DMS53 (cell line): Measurements from ENCODE around the gene ST6GALNAC1.
"Not testable (repeated sequence)": the region's sequence is repeated elsewhere in the genome, so short reads cannot be mapped to it uniquely, and the experiment has no call there.

Experiments
- DNase-seq: peaks from one replicate; lab custom pipeline; 2025; lab: John Stamatoyannopoulos, UW

Gene ST6GALNAC1

GRCh38 chr17:76642032-76642561 lies 1.5 kb downstream of the ST6GALNAC1 start:
- DNase-seq: no peak

- DNase-seq: peak; percentile 87
Observed at GRCh38 chr17:76641501-76641900, 2.1 kb downstream of the ST6GALNAC1 start.

DNA sequence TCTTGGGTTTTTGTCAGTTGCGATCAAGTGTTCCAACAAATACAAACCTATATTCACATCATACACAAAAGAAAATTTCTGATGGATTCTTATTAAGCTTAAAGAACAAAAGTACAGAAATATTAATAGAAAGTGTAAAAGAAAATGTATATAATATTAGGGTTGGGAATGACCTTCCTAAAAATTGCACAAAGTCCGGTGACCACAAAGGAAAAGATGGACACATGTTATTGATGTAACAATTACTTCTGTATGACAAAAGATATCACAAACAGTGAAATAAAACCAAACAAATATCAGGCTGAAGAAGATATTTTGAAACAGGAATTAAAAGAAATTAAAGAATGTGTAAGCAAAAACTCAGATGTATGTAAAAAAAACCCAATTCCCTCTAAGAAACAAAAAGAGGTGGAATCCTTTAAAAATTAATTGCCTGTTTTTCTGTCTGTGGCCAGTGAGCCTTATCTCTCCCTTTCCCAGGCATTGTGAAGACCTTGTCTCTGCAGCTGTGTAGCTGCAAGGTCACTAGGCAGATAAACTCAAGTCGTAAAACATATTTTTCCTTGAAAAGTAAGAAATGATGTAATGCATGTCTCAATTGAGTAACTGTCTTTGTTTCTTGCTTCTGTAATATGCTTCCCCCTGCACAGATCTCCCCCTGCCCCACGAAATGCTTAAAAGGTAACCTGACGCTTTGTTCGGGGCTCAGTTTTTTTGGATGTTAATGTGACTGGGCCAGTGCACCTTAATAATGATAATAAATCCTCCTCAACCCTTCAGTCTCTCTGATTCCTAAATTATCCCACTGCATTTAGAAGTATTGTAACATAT lies 2.8 kb downstream of the ST6GALNAC1 start:
- no peak for DNase-seq

- no peak for DNase-seq
Observed at GRCh38 chr17:76638263-76638662, 5.3 kb downstream of the ST6GALNAC1 start.

- not testable (repeated sequence) for DNase-seq
Observed at GRCh38 chr17:76636486-76637206, 6.9 kb downstream of the ST6GALNAC1 start.

DNA sequence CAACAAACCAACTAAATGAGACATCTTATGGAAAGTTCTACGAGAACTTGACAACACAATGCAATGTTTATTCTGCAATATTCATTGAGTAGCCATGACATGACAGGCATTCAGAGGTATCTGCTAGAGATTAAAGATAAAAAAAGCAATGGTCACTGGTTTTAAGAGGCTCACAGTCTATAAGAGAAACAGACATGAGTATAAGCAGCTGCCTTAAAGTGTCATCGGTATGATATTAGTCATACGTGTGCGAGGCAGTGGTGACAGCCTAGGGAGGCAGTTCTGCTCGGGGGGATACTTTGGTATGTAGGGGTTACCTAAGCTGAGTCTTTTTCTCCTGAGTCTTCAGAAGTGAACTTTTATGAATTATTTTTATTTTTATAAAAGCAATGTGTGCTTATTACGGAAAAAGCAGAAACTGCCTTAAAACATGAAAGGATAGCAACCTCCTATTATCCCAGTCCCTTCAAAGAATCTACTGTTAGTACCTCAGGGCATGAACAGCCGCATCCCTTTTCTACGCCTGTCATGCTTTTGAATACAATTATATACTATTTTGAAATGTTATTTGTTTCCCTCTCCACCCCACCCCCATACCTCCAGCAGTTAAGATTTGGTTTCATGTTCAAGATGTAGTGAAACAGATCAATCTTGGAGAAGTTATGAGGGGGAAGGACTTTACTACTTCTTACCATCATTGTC lies 7.7 kb downstream of the ST6GALNAC1 start:
- no peak for DNase-seq

- no peak for DNase-seq
Observed at GRCh38 chr17:76635039-76635438, 8.5 kb downstream of the ST6GALNAC1 start.

DNA sequence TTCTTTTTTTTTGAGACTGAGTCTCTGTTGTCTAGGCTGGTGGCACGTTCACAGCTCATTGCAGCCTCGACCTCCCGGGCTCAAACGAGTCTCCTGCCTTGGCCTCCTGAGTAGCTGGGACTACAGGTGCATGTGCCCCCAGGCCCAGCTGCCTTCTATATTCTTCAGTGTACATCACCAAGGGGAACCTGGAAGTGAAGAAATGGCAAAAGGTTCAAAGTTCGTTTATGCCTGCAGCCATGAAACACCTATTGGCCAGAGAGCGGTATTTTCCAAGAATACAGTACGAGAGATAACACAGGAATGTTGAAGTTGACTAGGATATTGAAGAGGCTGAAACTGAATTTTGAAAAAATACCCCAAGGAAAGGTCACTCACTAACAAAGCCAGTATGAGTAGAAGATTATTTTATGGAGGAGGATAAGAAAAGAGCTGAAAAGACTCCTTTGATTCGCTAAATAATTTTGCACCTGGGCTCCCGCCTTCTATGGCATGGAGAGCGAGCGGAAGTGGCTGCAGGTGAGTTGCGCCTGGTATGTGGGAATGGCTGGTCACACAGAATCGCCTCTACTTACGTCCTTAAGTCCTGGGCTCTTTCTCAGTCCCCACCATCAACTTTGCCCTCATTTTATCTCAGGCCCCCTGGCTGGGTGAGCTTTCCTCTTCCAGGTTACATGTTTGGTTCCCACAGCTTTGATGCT lies 9.8 kb downstream of the ST6GALNAC1 start:
- DNase-seq: no peak

GRCh38 chr17:76631821-76632565 lies 11.6 kb downstream of the ST6GALNAC1 start:
- DNase-seq: no peak

DNA sequence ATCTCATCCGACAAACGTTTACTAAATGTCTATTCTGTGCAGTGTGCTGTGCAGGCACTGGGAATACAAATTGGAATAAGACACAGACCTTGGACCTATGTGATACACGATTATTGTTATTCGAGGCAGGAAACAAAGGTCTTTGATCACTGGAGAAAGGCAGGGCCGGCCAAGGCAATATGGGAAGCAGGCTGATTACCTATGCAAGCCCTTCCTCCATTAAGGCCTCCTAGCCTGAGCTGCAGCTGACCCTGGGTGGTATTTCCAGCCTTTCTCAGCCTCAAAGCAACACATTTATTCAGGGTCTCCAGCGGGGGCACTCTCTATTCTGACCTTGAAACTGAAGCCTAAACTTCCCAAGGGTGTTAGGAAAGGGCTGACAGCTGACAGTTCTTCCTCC lies 13.4 kb downstream of the ST6GALNAC1 start:
- no peak for DNase-seq

- DNase-seq: no peak
Observed at GRCh38 chr17:76627510-76627909, 16.0 kb downstream of the ST6GALNAC1 start.

GRCh38 chr17:76626442-76626841 lies 17.1 kb downstream of the ST6GALNAC1 start:
- DNase-seq: no peak

- DNase-seq: no peak
Observed at GRCh38 chr17:76625496-76625895, 18.1 kb downstream of the ST6GALNAC1 start.

GRCh38 chr17:76623271-76624146 lies 20.0 kb downstream of the ST6GALNAC1 start:
- DNase-seq: peak; percentile 74

DNA sequence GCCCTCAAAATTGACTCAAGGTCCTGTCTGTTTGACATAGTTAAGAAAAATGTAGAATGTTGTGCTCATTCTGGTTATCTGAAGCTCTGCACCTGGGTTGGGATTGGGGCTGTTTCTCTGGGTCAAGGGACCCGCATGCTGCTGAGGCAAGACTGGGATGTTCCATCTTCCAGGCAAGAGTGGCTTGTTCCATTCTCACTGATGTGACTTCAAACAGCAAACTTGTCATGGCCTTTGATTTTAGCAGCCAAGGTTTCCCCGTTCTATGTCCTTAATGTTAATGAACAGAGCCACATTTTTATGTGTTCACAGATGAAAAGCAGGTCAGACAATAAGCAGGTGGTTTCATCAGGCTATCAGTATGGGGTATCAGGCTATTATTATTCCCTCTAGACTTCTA lies 25.7 kb downstream of the ST6GALNAC1 start:
- DNase-seq: no peak

DNA sequence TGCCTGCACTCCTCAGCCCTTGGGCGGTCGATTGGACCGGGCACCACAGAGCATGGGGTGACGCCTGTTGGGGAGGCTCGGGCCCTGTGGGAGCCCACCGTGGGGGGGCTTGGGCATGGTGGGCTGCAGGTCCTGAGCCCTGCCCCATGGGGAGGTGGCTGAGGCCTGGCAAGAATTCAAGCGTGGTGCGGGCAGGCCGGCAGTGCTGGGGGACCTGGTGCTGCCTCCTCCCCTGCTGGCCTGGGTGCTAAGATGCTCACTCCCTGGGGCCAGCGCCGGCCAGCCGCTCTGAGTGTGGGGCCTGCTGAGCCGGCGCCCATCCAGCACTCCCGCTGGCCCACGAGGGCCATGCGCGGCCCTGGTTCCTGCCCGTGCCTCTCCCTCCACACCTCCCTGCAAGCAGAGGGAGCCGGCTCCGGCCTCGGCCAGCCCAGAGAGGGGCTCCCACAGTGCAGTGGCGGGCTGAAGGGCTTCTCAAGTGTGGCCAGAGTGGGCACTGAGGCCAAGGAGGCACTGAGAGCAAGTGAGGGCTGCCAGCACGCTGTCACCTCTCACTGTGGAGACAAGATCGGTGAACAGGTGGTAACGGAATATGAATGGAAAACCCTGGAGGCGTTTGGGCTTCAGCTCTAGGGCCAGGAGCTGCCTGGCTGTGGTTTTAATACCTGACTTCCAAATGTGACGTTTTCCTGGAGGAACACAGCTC lies 28.5 kb downstream of the ST6GALNAC1 start:
- no peak for DNase-seq

DNA sequence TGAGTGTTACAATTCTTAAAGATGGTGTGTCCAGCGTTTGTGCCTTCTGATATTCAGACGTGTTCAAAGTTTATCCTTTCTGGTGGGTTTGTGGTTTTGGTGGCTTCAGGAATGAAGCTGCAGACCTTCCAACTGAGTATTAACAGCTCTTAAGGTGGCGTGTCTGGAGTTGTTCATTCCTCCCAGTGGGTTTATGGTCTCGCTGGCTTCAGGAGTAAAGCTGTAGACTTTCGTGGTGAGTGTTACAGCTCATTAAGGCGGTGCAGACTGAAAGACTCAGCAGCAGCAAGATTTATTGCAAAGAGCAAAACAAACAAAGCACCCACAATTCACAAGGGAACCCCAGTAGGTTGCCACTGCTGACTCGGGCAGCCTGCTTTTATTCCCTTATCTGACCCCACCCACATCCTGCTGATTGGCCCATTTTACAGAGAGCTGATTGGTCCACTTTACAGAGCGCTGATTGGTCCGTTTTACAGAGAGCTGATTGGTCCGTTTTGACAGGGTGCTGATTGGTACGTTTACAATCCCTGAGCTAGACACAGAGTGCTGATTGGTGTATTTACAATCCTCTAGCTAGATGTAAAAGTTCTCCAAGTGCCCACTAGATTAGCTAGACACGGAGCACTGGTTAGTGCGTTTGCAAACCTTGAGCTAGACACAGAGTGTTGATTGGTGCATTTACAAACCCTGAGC lies 29.3 kb downstream of the ST6GALNAC1 start:
- DNase-seq: not testable (repeated sequence)

GRCh38 chr17:76612977-76613851 lies 30.3 kb downstream of the ST6GALNAC1 start:
- no peak for DNase-seq
